ENCODE data around the gene ATP6V0A4. TPM values are rescaled to one million over a fixed set of nuclear protein-coding genes. Genes with fewer than 3 reads are reported as not detected.

The ATP6V0A4 gene
- total and polyA plus RNA-seq, 4 experiments from 2014 or later: not detected

- Mint-ChIP-seq H3K27me3 (peaks cover 12 to 24% of the 10 kb centered on the region in 2 donors), H3K27ac (no peak overlapping the region), H3K4me3 (no peak overlapping the region), H3K9me3 (peaks cover 0 to under 1% (median 0%) of the 10 kb centered on the region in 8 donors), H3K4me1 (peaks cover 0 to 6% (median 3%) of the 10 kb centered on the region in 4 donors), H3K36me3 (no peaks in the 10 kb centered on the region)
- H3K9me3 ChIP-seq (ENCODE audit: control insufficient read depth in 1 of 2, low read length in 2 of 2): no peaks in the 10 kb centered on the region
- no peak overlapping the region for H3K27ac ChIP-seq (ENCODE audit: low read depth, low read length)
- intact Hi-C loops (cut with micrococcal nuclease): no loop called here
- ChIA-PET POLR2A (ENCODE audit: partially characterized antibody) (no interaction called here), CTCF (ENCODE audit: partially characterized antibody) (no interaction called here)
- H3K27me3 ChIP-seq (ENCODE audit: insufficient read depth, low read length): no peaks in the 10 kb centered on the region
- no peaks in the 10 kb centered on the region for H3K4me1 ChIP-seq (ENCODE audit: insufficient read depth, low read length)
- H3K36me3 ChIP-seq (ENCODE audit: insufficient read depth, low read length): no peaks in the 10 kb centered on the region
- DNase-seq: no peak
- no peak overlapping the region for H3K4me3 ChIP-seq (ENCODE audit: low read length in 2 of 2)
These were observed 129.1 kb downstream of the ATP6V0A4 start for GRCh38 chr7:138668946-138669345.

GRCh38 chr7:138668229-138668596 is 129.8 kb downstream of the ATP6V0A4 start:
- no peaks in the 10 kb centered on the region for H3K27me3 ChIP-seq (ENCODE audit: insufficient read depth, low read length)
- ChIA-PET CTCF (ENCODE audit: partially characterized antibody) (no interaction called here), POLR2A (ENCODE audit: partially characterized antibody) (no interaction called here)
- Mint-ChIP-seq H3K27ac (no peak overlapping the region), H3K4me1 (peaks cover 0 to 8% (median 5%) of the 10 kb centered on the region in 4 donors), H3K36me3 (no peaks in the 10 kb centered on the region), H3K9me3 (peaks cover 0 to 2% (median 0%) of the 10 kb centered on the region in 8 donors), H3K4me3 (no peak overlapping the region), H3K27me3 (peaks cover 12 to 31% of the 10 kb centered on the region in 2 donors)
- no peak overlapping the region for H3K4me3 ChIP-seq (ENCODE audit: low read length in 2 of 2)
- H3K36me3 ChIP-seq (ENCODE audit: insufficient read depth, low read length): no peaks in the 10 kb centered on the region
- H3K9me3 ChIP-seq (ENCODE audit: control insufficient read depth in 1 of 2, low read length in 2 of 2): no peaks in the 10 kb centered on the region
- no peak overlapping the region for H3K27ac ChIP-seq (ENCODE audit: low read depth, low read length)
- no peaks in the 10 kb centered on the region for H3K4me1 ChIP-seq (ENCODE audit: insufficient read depth, low read length)
- no peak for DNase-seq
- intact Hi-C loops (cut with micrococcal nuclease): no loop called here

GRCh38 chr7:138667535-138668228 is 130.3 kb downstream of the ATP6V0A4 start:
- Histone ChIP-seq H3K36me3 (ENCODE audit: insufficient read depth, low read length) (no peaks in the 10 kb centered on the region), H3K4me1 (ENCODE audit: insufficient read depth, low read length) (no peaks in the 10 kb centered on the region), H3K27ac (ENCODE audit: low read depth, low read length) (no peak overlapping the region), H3K9me3 (ENCODE audit: control insufficient read depth in 1 of 2, low read length in 2 of 2) (no peaks in the 10 kb centered on the region), H3K4me3 (ENCODE audit: low read length in 2 of 2) (no peak overlapping the region), H3K27me3 (ENCODE audit: insufficient read depth, low read length) (no peaks in the 10 kb centered on the region)
- intact Hi-C loops (cut with micrococcal nuclease): no loop called here
- peaks cover 0 to 8% (median 5%) of the 10 kb centered on the region in 4 donors for H3K4me1 Mint-ChIP-seq
- H3K36me3 Mint-ChIP-seq: no peaks in the 10 kb centered on the region
- CTCF ChIA-PET (ENCODE audit: partially characterized antibody): no interaction called here
- H3K27ac Mint-ChIP-seq: no peak overlapping the region
- POLR2A ChIA-PET (ENCODE audit: partially characterized antibody): no interaction called here
- H3K4me3 Mint-ChIP-seq: no peak overlapping the region
- DNase-seq: no peak
- peaks cover 0 to 2% (median 0%) of the 10 kb centered on the region in 8 donors for H3K9me3 Mint-ChIP-seq
- peaks cover 15 to 33% of the 10 kb centered on the region in 2 donors for H3K27me3 Mint-ChIP-seq

GRCh38 chr7:138666385-138666784 is 131.6 kb downstream of the ATP6V0A4 start:
- H3K36me3 ChIP-seq (ENCODE audit: insufficient read depth, low read length): no peaks in the 10 kb centered on the region
- H3K27me3 ChIP-seq (ENCODE audit: insufficient read depth, low read length): no peaks in the 10 kb centered on the region
- no peaks in the 10 kb centered on the region for H3K4me1 ChIP-seq (ENCODE audit: insufficient read depth, low read length)
- H3K27ac ChIP-seq (ENCODE audit: low read depth, low read length): no peak overlapping the region
- Mint-ChIP-seq H3K36me3 (no peaks in the 10 kb centered on the region), H3K4me1 (peaks cover 0 to 8% (median 5%) of the 10 kb centered on the region in 4 donors), H3K27ac (no peak overlapping the region), H3K27me3 (peaks cover 17 to 40% of the 10 kb centered on the region in 2 donors), H3K4me3 (no peak overlapping the region), H3K9me3 (peaks cover 0 to 2% (median 0%) of the 10 kb centered on the region in 8 donors)
- CTCF ChIA-PET (ENCODE audit: partially characterized antibody): interaction anchor here (0.6 to 0.8 kb wide), 2 partner anchors 20 to 226 kb away, joined by 3 read pairs; no protein-coding TSS in a partner anchor
- intact Hi-C loops (cut with micrococcal nuclease): no loop called here
- POLR2A ChIA-PET (ENCODE audit: partially characterized antibody): no interaction called here
- H3K9me3 ChIP-seq (ENCODE audit: control insufficient read depth in 1 of 2, low read length in 2 of 2): no peaks in the 10 kb centered on the region
- H3K4me3 ChIP-seq (ENCODE audit: low read length in 2 of 2): no peak overlapping the region
- no peak for DNase-seq

GRCh38 chr7:138665669-138666140 is 132.3 kb downstream of the ATP6V0A4 start:
- no peak overlapping the region for H3K27ac Mint-ChIP-seq
- Histone ChIP-seq H3K36me3 (ENCODE audit: insufficient read depth, low read length) (no peaks in the 10 kb centered on the region), H3K27me3 (ENCODE audit: insufficient read depth, low read length) (no peaks in the 10 kb centered on the region), H3K27ac (ENCODE audit: low read depth, low read length) (no peak overlapping the region), H3K9me3 (ENCODE audit: control insufficient read depth in 1 of 2, low read length in 2 of 2) (no peaks in the 10 kb centered on the region), H3K4me1 (ENCODE audit: insufficient read depth, low read length) (no peaks in the 10 kb centered on the region), H3K4me3 (ENCODE audit: low read length in 2 of 2) (no peak overlapping the region)
- peaks cover 0 to 2% (median 0%) of the 10 kb centered on the region in 8 donors for H3K9me3 Mint-ChIP-seq
- no peaks in the 10 kb centered on the region for H3K36me3 Mint-ChIP-seq
- no peak for DNase-seq
- intact Hi-C loops (cut with micrococcal nuclease): no loop called here
- ChIA-PET POLR2A (ENCODE audit: partially characterized antibody) (no interaction called here), CTCF (ENCODE audit: partially characterized antibody) (no interaction called here)
- H3K4me3 Mint-ChIP-seq: no peak overlapping the region
- peaks cover 0 to 8% (median 5%) of the 10 kb centered on the region in 4 donors for H3K4me1 Mint-ChIP-seq
- peaks cover 17 to 41% of the 10 kb centered on the region in 2 donors for H3K27me3 Mint-ChIP-seq

GRCh38 chr7:138665249-138665648 is 132.7 kb downstream of the ATP6V0A4 start:
- H3K27me3 ChIP-seq (ENCODE audit: insufficient read depth, low read length): no peaks in the 10 kb centered on the region
- H3K9me3 ChIP-seq (ENCODE audit: control insufficient read depth in 1 of 2, low read length in 2 of 2): no peaks in the 10 kb centered on the region
- Mint-ChIP-seq H3K9me3 (peaks cover 0 to 2% (median 0%) of the 10 kb centered on the region in 8 donors), H3K27ac (no peak overlapping the region), H3K36me3 (no peaks in the 10 kb centered on the region), H3K27me3 (peaks cover 17 to 40% of the 10 kb centered on the region in 2 donors), H3K4me1 (peaks cover 0 to 8% (median 5%) of the 10 kb centered on the region in 4 donors), H3K4me3 (peak overlapping the region in 2 of 8 donors; percentile 55 to 58)
- H3K27ac ChIP-seq (ENCODE audit: low read depth, low read length): no peak overlapping the region
- no peaks in the 10 kb centered on the region for H3K4me1 ChIP-seq (ENCODE audit: insufficient read depth, low read length)
- ChIA-PET POLR2A (ENCODE audit: partially characterized antibody) (no interaction called here), CTCF (ENCODE audit: partially characterized antibody) (interaction anchor here (0.6 kb wide), 1 partner anchor 581 kb away, joined by 3 read pairs; no protein-coding TSS in a partner anchor)
- no peak overlapping the region for H3K4me3 ChIP-seq (ENCODE audit: low read length in 2 of 2)
- no peaks in the 10 kb centered on the region for H3K36me3 ChIP-seq (ENCODE audit: insufficient read depth, low read length)
- intact Hi-C loops (cut with micrococcal nuclease): no loop called here
- no peak for DNase-seq

- Mint-ChIP-seq H3K36me3 (no peaks in the 10 kb centered on the region), H3K27ac (no peak overlapping the region), H3K4me1 (peaks cover 0 to 8% (median 5%) of the 10 kb centered on the region in 4 donors), H3K9me3 (peaks cover 0 to 2% (median 0%) of the 10 kb centered on the region in 8 donors), H3K27me3 (peaks cover 15 to 43% of the 10 kb centered on the region in 2 donors), H3K4me3 (peak overlapping the region in 7 of 8 donors; percentile 10 to 71 (median 51))
- intact Hi-C loops (cut with micrococcal nuclease): no loop called here
- DNase-seq: no peak
- Histone ChIP-seq H3K4me3 (ENCODE audit: low read length in 2 of 2) (no peak overlapping the region), H3K4me1 (ENCODE audit: insufficient read depth, low read length) (no peaks in the 10 kb centered on the region), H3K27me3 (ENCODE audit: insufficient read depth, low read length) (no peaks in the 10 kb centered on the region), H3K27ac (ENCODE audit: low read depth, low read length) (no peak overlapping the region), H3K9me3 (ENCODE audit: control insufficient read depth in 1 of 2, low read length in 2 of 2) (no peaks in the 10 kb centered on the region), H3K36me3 (ENCODE audit: insufficient read depth, low read length) (no peaks in the 10 kb centered on the region)
- ChIA-PET CTCF (ENCODE audit: partially characterized antibody) (interaction anchor here (0.8 kb wide), 1 partner anchor 13 kb away, joined by 5 read pairs; no protein-coding TSS in a partner anchor), POLR2A (ENCODE audit: partially characterized antibody) (no interaction called here)
These were observed 134.0 kb downstream of the ATP6V0A4 start for GRCh38 chr7:138663725-138664710.
